ENCODE data around the gene CSAD.

- TF ChIP-seq, protein P1, sequence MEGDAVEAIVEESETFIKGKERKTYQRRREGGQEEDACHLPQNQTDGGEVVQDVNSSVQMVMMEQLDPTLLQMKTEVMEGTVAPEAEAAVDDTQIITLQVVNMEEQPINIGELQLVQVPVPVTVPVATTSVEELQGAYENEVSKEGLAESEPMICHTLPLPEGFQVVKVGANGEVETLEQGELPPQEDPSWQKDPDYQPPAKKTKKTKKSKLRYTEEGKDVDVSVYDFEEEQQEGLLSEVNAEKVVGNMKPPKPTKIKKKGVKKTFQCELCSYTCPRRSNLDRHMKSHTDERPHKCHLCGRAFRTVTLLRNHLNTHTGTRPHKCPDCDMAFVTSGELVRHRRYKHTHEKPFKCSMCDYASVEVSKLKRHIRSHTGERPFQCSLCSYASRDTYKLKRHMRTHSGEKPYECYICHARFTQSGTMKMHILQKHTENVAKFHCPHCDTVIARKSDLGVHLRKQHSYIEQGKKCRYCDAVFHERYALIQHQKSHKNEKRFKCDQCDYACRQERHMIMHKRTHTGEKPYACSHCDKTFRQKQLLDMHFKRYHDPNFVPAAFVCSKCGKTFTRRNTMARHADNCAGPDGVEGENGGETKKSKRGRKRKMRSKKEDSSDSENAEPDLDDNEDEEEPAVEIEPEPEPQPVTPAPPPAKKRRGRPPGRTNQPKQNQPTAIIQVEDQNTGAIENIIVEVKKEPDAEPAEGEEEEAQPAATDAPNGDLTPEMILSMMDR (IDR thresholded peaks at IDR 0.05): peak in 2 of 12 donors; percentile 7 to 16
- no peak for TF ChIP-seq POLR2A (IDR thresholded peaks at IDR 0.05)
Measured at GRCh38 chr12:53224061-53224896, 43.6 kb upstream of the CSAD start.
